BJ (cell line): ENCODE results near the gene ESYT2. TPM values are rescaled to one million over a fixed set of nuclear protein-coding genes. Genes with fewer than 3 reads are reported as not detected.

Experiments used
- CTCF ChIA-PET: fragments of 350-600 bp; formaldehyde crosslinking; extraction: SDS; loops from one replicate; lab custom pipeline; 2021; ENCODE audit warnings: antibody characterized with exemption, inconsistent platforms; lab: Yijun Ruan, JAX
- POLR2A ChIA-PET: fragments of 300-600 bp; sonication (Branson Sonifier 250); formaldehyde crosslinking; extraction: SDS; loops from one replicate; lab custom pipeline; 2021; ENCODE audit warnings: antibody characterized with exemption; lab: Charles Lee
- DNase-seq: peaks from one replicate; pipeline ENCODE4 v3.0.0-alpha.2; 2011; ENCODE audit warnings: low read depth
- H3K27me3 ChIP-seq: 2 replicates; pipeline ENCODE4 v1.6.0; 2011; ENCODE audit warnings: low read length; ENCODE audit not compliant: control insufficient read depth, insufficient read depth
- H3K36me3 ChIP-seq: 2 replicates; pipeline ENCODE4 v1.5.1; 2011; ENCODE audit warnings: low read length; ENCODE audit not compliant: control insufficient read depth, insufficient read depth
- H3K4me3 ChIP-seq: 2 replicates; pipeline ENCODE4 v1.5.1; 2011; ENCODE audit warnings: low read depth, mild to moderate bottlenecking, control low read depth, low read length
- CTCF ChIP-seq: IDR thresholded peaks from 2 replicates; pipeline ENCODE4 v1.5.1; 2011; ENCODE audit warnings: low read depth, mild to moderate bottlenecking, control low read depth, inconsistent platforms, low read length, moderate library complexity; ENCODE audit not compliant: insufficient read depth
- polyA plus RNA-seq: library from polyadenylated mRNA; depleted of rRNA; stranded (reverse); fragments of >200 nt; gene quantifications from 2 replicates; pipeline ENCODE4 v1.2.3, GENCODE V29; 2011

Gene ESYT2
- polyA plus RNA-seq, 1 experiment = 49.2 TPM

DNA sequence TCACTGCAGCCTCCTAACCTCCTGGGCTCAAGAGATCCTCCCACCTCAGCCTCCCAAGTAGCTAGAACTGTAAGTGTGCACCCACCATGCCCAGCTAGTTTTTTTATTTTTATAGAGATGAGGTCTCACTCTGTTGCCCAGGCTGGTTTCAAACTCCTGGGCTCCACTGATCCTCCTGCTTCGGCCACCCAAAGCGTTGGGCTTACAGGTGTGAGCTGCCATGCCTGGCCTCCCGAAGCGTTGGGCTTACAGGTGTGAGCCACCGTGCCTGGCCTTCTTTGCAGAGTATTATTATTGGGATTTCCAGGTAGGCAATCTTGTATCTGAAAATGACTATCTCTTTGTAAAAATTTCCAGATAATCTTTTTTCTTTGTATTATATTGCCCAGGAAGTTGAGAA lies 101.6 kb downstream of the ESYT2 start:
- no peak for DNase-seq
- no peak for TF ChIP-seq CTCF
- ChIA-PET POLR2A (no interaction called here), CTCF (interaction anchor here (1.2 kb wide), 1 partner anchor 25 kb away, joined by 3 read pairs; no protein-coding TSS in a partner anchor)
- Histone ChIP-seq H3K36me3 (peaks cover 8% of the 10 kb centered on the region), H3K27me3 (no peaks in the 10 kb centered on the region), H3K4me3 (no peak overlapping the region)

DNA sequence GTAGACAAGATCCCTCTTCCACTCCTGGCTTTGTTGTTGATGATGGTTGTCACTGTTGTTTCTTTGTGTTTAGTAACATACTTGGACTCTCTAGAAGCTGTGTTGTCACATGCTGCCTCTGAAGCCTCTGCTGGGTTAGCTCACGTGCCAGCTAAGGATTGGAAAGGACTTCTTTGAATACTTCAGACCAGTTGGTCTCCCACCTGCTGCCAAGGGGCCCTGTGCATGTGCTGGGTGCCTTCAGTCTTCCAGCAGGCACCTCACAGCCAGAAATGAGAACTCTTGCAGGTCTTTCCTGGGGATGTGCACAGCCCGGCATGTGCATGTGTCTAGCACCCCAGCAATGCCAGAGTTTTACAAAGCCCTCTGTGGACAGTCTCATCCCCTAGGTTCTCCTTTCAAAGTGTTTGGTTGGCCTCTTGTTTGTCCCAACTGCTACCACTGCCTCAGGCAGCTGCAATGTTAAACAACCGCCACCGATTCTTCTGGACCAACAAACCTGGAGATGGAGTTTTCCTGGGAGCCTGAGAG lies 103.0 kb downstream of the ESYT2 start:
- H3K36me3 ChIP-seq = peaks cover 8% of the 10 kb centered on the region
- no peak for DNase-seq
- no peak for TF ChIP-seq CTCF
- ChIA-PET CTCF (interaction anchor here (0.7 to 1.2 kb wide), 2 partner anchors 26 to 1867 kb away, joined by 3 read pairs; no protein-coding TSS in a partner anchor), POLR2A (no interaction called here)
- no peak overlapping the region for H3K4me3 ChIP-seq
- no peaks in the 10 kb centered on the region for H3K27me3 ChIP-seq

- no peak for TF ChIP-seq CTCF
- ChIA-PET CTCF (no interaction called here), POLR2A (no interaction called here)
- Histone ChIP-seq H3K4me3 (no peak overlapping the region), H3K27me3 (no peaks in the 10 kb centered on the region), H3K36me3 (peaks cover 6% of the 10 kb centered on the region)
- DNase-seq = no peak
These were observed 103.9 kb downstream of the ESYT2 start for GRCh38 chr7:158725506-158725800.

DNA sequence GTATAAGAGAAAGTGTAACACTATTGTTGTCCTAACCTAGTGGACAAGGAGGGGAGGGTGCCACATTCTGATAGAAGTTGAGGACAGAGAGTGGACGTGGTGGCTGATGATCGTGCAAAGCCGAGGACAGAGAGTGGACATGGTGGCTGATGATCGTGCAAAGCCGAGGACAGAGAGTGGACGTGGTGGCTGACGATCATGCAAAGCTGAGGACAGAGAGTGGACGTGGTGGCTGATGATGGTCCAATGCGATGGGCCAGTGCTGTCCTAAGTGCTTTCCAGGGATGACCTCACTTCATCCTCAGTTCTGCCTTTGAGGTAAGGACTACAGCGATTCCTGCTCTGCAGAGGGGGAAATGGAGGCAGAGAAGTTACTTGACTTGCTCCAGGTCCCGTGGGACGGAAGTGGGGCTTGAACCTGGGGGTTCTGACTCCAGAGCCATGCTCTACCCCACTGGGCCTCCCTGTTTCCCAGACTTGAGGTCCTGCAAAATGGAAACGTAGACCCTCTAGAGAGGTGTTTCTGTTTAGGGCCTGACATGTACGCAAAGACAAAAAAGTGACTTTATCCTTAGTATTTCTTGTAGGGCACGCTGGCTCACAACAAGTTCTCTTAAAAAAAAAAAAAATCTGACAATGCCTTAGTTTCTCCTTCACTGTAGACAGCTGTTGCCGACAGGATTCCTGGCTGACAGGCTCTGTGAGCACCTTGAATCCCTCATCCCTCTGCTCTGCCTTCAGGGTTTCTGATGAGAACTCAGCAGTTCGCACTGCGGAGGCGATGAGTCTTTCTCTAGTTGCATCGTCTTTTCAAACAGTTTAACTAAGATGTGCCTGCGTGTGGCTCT lies 104.4 kb downstream of the ESYT2 start:
- no peak overlapping the region for H3K4me3 ChIP-seq
- no peak for TF ChIP-seq CTCF
- ChIA-PET CTCF (interaction anchor here (0.6 kb wide), 1 partner anchor 9 kb away, joined by 3 read pairs; no protein-coding TSS in a partner anchor), POLR2A (no interaction called here)
- no peaks in the 10 kb centered on the region for H3K27me3 ChIP-seq
- H3K36me3 ChIP-seq = peaks cover 2% of the 10 kb centered on the region
- no peak for DNase-seq

DNA sequence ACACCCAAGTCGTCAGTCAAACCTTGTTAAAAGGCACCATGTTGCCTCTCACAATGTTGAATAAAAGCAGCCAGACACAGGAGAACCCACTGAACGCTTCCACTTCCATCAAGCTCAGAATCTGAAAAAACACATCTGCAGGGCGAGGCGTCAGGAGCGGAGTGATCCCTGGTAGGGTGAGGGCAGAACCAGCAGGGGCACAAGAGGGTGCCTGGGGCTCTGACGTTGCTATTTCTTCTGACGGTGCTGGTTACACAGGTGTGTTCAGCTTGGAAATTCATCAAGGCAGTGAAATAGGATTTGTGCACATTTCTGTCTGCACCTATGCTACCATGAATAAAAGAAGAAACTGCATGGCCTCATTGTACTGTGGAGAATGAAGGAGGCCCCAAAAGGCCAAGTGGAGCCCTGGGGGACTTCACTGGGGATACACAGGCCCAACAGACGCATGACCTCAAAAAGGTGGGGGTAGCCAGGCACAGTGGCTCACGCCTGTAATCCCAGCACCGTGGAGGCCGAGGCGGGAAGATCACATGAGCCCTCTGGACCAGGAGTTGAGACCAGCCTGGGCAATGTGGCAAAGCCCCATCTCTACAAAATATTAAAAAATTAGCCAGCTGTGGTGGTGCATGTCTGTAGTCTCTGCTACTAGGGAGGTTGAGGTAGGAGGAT lies 105.5 kb downstream of the ESYT2 start:
- DNase-seq = no peak
- Histone ChIP-seq H3K36me3 (no peaks in the 10 kb centered on the region), H3K4me3 (no peak overlapping the region), H3K27me3 (no peaks in the 10 kb centered on the region)
- POLR2A ChIA-PET = no interaction called here
- CTCF ChIA-PET = interaction anchor here (0.6 to 1.2 kb wide), 2 partner anchors 8 to 10 kb away, joined by 3 read pairs; no protein-coding TSS in a partner anchor
- no peak for TF ChIP-seq CTCF
